HepG2 (cell line): Measurements from ENCODE around the gene HSCB.

Experiments
- RBM22 ChIP-seq: fragments of 200-400 bp; formaldehyde crosslinking; optimal IDR thresholded peaks from 2 replicates; pipeline ENCODE3; 2017; ENCODE audit warnings: mild to moderate bottlenecking, low read length, moderate library complexity
- ZNF382 ChIP-seq: sonication (generic); formaldehyde crosslinking; IDR thresholded peaks from 2 replicates; pipeline ENCODE4 v1.5.0; 2020; ENCODE audit warnings: missing genetic modification reagents, mild to moderate bottlenecking, borderline replicate concordance

GRCh38 chr22:28716686-28717085 lies 25.2 kb upstream of the HSCB start:
- no peak for TF ChIP-seq ZNF382 (CRISPR knock-in tag)
- no peak for TF ChIP-seq RBM22
